ENCODE data around the gene SPATA20. TPM values are rescaled to one million over a fixed set of nuclear protein-coding genes. Genes with fewer than 3 reads are reported as not detected.

Gene SPATA20
- total RNA-seq, 2 experiments from 2014 or later: 10.2 to 10.3 TPM

- no peaks in the 10 kb centered on the region for H3K9me3 ChIP-seq (ENCODE audit: control insufficient read depth in 1 of 2, insufficient read depth in 1 of 2, low read length in 2 of 2)
- intact Hi-C loops (cut with DNase I, micrococcal nuclease): no loop called here
- Mint-ChIP-seq H3K36me3 (ENCODE audit: low read depth) (no peaks in the 10 kb centered on the region), H3K4me1 (ENCODE audit: low read depth) (no peaks in the 10 kb centered on the region), H3K27me3 (peaks cover under 1% of the 10 kb centered on the region), H3K4me3 (no peak overlapping the region), H3K9me3 (no peaks in the 10 kb centered on the region), H3K27ac (no peak overlapping the region)
- ChIA-PET POLR2A (no interaction called here), CTCF (no interaction called here)
- no peak for ATAC-seq (ENCODE audit: poor library complexity)
- H3K36me3 ChIP-seq (ENCODE audit: insufficient read depth, low read length): no peaks in the 10 kb centered on the region
- peaks cover 1% of the 10 kb centered on the region for H3K4me1 ChIP-seq (ENCODE audit: insufficient read depth, low read length)
- H3K4me3 ChIP-seq (ENCODE audit: low read length): no peak overlapping the region
- no peak overlapping the region for H3K27ac ChIP-seq (ENCODE audit: low read depth in 1 of 2, low read length in 2 of 2)
- TF ChIP-seq CTCF (IDR thresholded peaks at IDR 0.05): no peak
- H3K27me3 ChIP-seq (ENCODE audit: control insufficient read depth in 1 of 2, insufficient read depth in 2 of 2, low read length in 2 of 2): no peaks in the 10 kb centered on the region
- DNase-seq: no peak
Measured at GRCh38 chr17:50523208-50523607, 23.8 kb upstream of the SPATA20 start.

- CTCF ChIA-PET: no interaction called here
- ATAC-seq (ENCODE audit: poor library complexity): no peak
- DNase-seq: no peak
- H3K27ac Mint-ChIP-seq: no peak overlapping the region
- TF ChIP-seq CTCF (IDR thresholded peaks at IDR 0.05): no peak
- no peaks in the 10 kb centered on the region for H3K9me3 Mint-ChIP-seq
- Histone ChIP-seq H3K36me3 (ENCODE audit: insufficient read depth, low read length) (no peaks in the 10 kb centered on the region), H3K4me1 (ENCODE audit: insufficient read depth, low read length) (no peaks in the 10 kb centered on the region), H3K27me3 (ENCODE audit: control insufficient read depth in 1 of 2, insufficient read depth in 2 of 2, low read length in 2 of 2) (peaks cover 6% of the 10 kb centered on the region in 2 experiments), H3K4me3 (ENCODE audit: low read length) (no peak overlapping the region), H3K9me3 (ENCODE audit: control insufficient read depth in 1 of 2, insufficient read depth in 1 of 2, low read length in 2 of 2) (no peaks in the 10 kb centered on the region), H3K27ac (ENCODE audit: low read depth in 1 of 2, low read length in 2 of 2) (no peak overlapping the region)
- no peaks in the 10 kb centered on the region for H3K36me3 Mint-ChIP-seq (ENCODE audit: low read depth)
- intact Hi-C loops (cut with DNase I, micrococcal nuclease): no loop called here
- no peak overlapping the region for H3K4me3 Mint-ChIP-seq
- peaks cover 17% of the 10 kb centered on the region for H3K27me3 Mint-ChIP-seq
- no peaks in the 10 kb centered on the region for H3K4me1 Mint-ChIP-seq (ENCODE audit: low read depth)
- POLR2A ChIA-PET: no interaction called here
Measured at GRCh38 chr17:50524838-50525237, 22.1 kb upstream of the SPATA20 start.

- H3K36me3 Mint-ChIP-seq (ENCODE audit: low read depth): no peaks in the 10 kb centered on the region
- intact Hi-C loops (cut with DNase I, micrococcal nuclease): no loop called here
- peaks cover 41% of the 10 kb centered on the region for H3K27me3 Mint-ChIP-seq
- no peak overlapping the region for H3K27ac ChIP-seq (ENCODE audit: low read depth in 1 of 2, low read length in 2 of 2)
- no peak for TF ChIP-seq CTCF (IDR thresholded peaks at IDR 0.05)
- no peak overlapping the region for H3K4me3 Mint-ChIP-seq
- peaks cover 2% of the 10 kb centered on the region for H3K4me1 ChIP-seq (ENCODE audit: insufficient read depth, low read length)
- H3K36me3 ChIP-seq (ENCODE audit: insufficient read depth, low read length): no peaks in the 10 kb centered on the region
- ChIA-PET CTCF (no interaction called here), POLR2A (no interaction called here)
- ATAC-seq (ENCODE audit: poor library complexity) (no peak), DNase-seq (no peak)
- H3K27ac Mint-ChIP-seq: no peak overlapping the region
- no peaks in the 10 kb centered on the region for H3K9me3 Mint-ChIP-seq
- H3K4me3 ChIP-seq (ENCODE audit: low read length): no peak overlapping the region
- peaks cover 0 to 2% of the 10 kb centered on the region in 2 experiments for H3K9me3 ChIP-seq (ENCODE audit: control insufficient read depth in 1 of 2, insufficient read depth in 1 of 2, low read length in 2 of 2)
- H3K4me1 Mint-ChIP-seq (ENCODE audit: low read depth): no peaks in the 10 kb centered on the region
- peaks cover 21 to 26% of the 10 kb centered on the region in 2 experiments for H3K27me3 ChIP-seq (ENCODE audit: control insufficient read depth in 1 of 2, insufficient read depth in 2 of 2, low read length in 2 of 2)
Measured at GRCh38 chr17:50527155-50527762, 19.7 kb upstream of the SPATA20 start.
